ENCODE data around the gene HIGD1B. TPM values are rescaled to one million over a fixed set of nuclear protein-coding genes. Genes with fewer than 3 reads are reported as not detected.

HIGD1B gene
- total and polyA plus RNA-seq, 10 of the 15 experiments (the other 5 are each of a cell fraction or from before 2014, with no cell fraction given), result 1.0 TPM; not detected in 9

DNA sequence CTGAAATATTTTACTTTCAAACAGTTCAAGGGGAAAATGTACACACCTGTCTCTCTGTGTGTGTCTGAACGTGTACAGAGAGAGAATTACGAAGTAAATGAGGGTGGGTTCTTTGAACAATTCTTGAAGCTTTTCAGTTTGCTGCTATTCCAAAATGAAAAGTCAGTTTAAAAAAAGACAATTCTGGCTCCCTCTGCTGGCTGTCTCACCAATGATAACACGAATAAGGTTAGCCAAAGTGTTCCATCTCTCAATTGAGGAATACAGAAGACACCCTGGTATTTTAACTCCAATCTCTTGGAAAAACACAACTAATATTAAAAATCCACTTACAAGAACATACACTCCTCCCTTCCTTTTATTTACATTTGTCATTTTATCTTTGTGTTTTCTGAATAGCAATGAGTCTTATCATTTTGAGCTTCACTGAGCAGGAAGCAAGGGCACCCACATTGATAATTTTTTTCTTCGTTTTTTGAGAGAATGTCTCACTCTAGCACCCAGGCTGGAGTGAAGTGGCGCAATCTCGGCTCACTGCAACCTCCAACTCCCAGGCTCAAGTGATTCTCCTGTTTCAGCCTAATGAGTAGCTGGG lies 31.0 kb downstream of the HIGD1B start (continued):
- no peak for TF ChIP-seq ZNF274 (IDR thresholded peaks at IDR 0.05; ENCODE audit: insufficient read depth, insufficient read length)
- TF ChIP-seq SUZ12 (IDR thresholded peaks at IDR 0.05; ENCODE audit: unreplicated experiment), result no peak
- TF ChIP-seq CHD1 (IDR thresholded peaks at IDR 0.05; ENCODE audit: low read depth, low read length), result no peak
- TF ChIP-seq YY1 (IDR thresholded peaks at IDR 0.05; ENCODE audit: low read depth, low read length), result no peak

DNA sequence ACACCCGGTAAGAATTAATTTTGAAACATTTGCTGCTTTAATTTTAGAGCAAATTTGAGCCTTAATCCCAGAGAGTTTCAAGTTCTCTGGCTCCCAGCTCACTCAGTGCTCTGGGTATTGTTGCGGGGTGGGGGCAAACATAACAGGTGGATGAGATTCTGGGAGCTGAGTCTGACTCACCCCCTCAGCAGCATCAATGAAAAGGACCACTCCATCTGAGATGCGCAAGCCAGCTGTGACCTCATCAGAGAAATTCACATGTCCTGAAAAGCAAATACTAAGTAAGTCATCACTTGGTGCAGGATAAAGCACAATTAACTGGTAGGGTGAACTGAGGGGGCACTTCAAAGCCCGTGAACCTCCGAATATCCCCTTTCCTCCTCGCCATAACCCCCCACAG lies 31.7 kb downstream of the HIGD1B start:
- no peaks in the 10 kb centered on the region for H3K79me2 ChIP-seq (ENCODE audit: control insufficient read depth, insufficient read depth, low read length)
- no peaks in the 10 kb centered on the region for H3K9me3 ChIP-seq (replicated peaks; ENCODE audit: control insufficient read depth, insufficient read depth, low read length)
- no peak for TF ChIP-seq HDAC2 (IDR thresholded peaks at IDR 0.05)
- TF ChIP-seq POLR2AphosphoS2 (IDR thresholded peaks at IDR 0.05; ENCODE audit: low read depth, low read length), result no peak
- no peak for TF ChIP-seq MTA2 (IDR thresholded peaks at IDR 0.05; ENCODE audit: low read depth)
- no peak for TF ChIP-seq TCF3 (IDR thresholded peaks at IDR 0.05; ENCODE audit: borderline replicate concordance, insufficient read depth, low read depth, low read length)
- no peak for TF ChIP-seq SMAD5 (IDR thresholded peaks at IDR 0.05; ENCODE audit: low read depth)
- BruUV-seq (replicated peaks), result no TSS peak
- H2AFZ ChIP-seq (ENCODE audit: control insufficient read depth, low read depth, low read length), result no peak overlapping the region
- ATAC-seq (no peak), FAIRE-seq (no peak), DNase-seq (ENCODE audit: low read depth, low spot score) (no peak)
- no peak overlapping the region for H3K27ac ChIP-seq (ENCODE audit: control insufficient read depth, insufficient read depth)
- WGBS (ENCODE audit: insufficient coverage, insufficient replicate concordance, low lambda C conversion rate, missing lambda C conversion rate), result 99% methylated on average over 6 of the region's 6 CpGs
- ChIA-PET POLR2A (no interaction called here), CTCF (interaction anchor here (0.6 to 2.5 kb wide), 17 partner anchors 10 to 356 kb away, joined by 3 to 21 read pairs (median 3); partner anchors contain the start of genes ACBD4 and EFTUD2), SMC1A (ENCODE audit: uncharacterized antibody, unreplicated experiment) (interaction anchor here (1.4 kb wide), 1 partner anchor 100 kb away, joined by 4 read pairs; no protein-coding TSS in a partner anchor), RAD21 (ENCODE audit: unreplicated experiment) (interaction anchor here (0.9 kb wide), 1 partner anchor 13 kb away, joined by 3 read pairs; no protein-coding TSS in a partner anchor)
- no peak overlapping the region for H3K4me2 ChIP-seq (ENCODE audit: control insufficient read depth, insufficient read depth)
- no peak overlapping the region for H3K4me3 ChIP-seq
- no peak overlapping the region for H3K9ac ChIP-seq (ENCODE audit: control insufficient read depth, insufficient read depth, low read length)
- no peaks in the 10 kb centered on the region for H3K27me3 ChIP-seq (replicated peaks in 1 of 2; ENCODE audit: control insufficient read depth in 2 of 2, insufficient read depth in 2 of 2, low read length in 1 of 2)
- H4K20me1 ChIP-seq (ENCODE audit: control insufficient read depth, insufficient read depth), result no peaks in the 10 kb centered on the region; the same call in 1 of the 2 replicates
- no peaks in the 10 kb centered on the region for H3K4me1 ChIP-seq (ENCODE audit: control insufficient read depth, insufficient read depth, low read length)
- intact Hi-C loops (cut with micrococcal nuclease; ENCODE audit: unreplicated experiment), result no loop called here
- in situ Hi-C loops (cut with MboI), result no loop called here
- peaks cover 17 to 35% of the 10 kb centered on the region in 2 experiments for H3K36me3 ChIP-seq (ENCODE audit: control insufficient read depth in 2 of 2, insufficient read depth in 2 of 2, low read length in 1 of 2)

All from GM12878 (cell line).